NB4 (cell line): ENCODE results near the gene ZNF397.

Experiments used
- DNase-seq: peaks from one replicate; pipeline ENCODE4 v3.0.0; 2010; ENCODE audit warnings: low read depth
- H3K4me3 ChIP-seq: one replicate; pipeline ENCODE4 v1.5.1; 2011; ENCODE audit warnings: mild to moderate bottlenecking, low read depth, low read length, moderate library complexity
- MYC ChIP-seq: IDR thresholded peaks from 2 replicates; pipeline ENCODE4 v1.6.1; 2011; ENCODE audit warnings: low read depth, low read length
- POLR2A ChIP-seq: IDR thresholded peaks from 2 replicates; pipeline ENCODE4 v1.6.1; 2011; ENCODE audit warnings: mild to moderate bottlenecking; ENCODE audit not compliant: insufficient read length; ENCODE audit errors: extremely low read depth
- TF ChIP-seq, protein P1 (sequence below): IDR thresholded peaks from one replicate; pipeline ENCODE4 v1.5.1; 2012; ENCODE audit warnings: low read depth, low read length
- TF ChIP-seq, protein P2 (sequence below): IDR thresholded peaks from 2 replicates; pipeline ENCODE4 v1.6.1; 2011; ENCODE audit warnings: low read depth, low read length

ZNF397 gene

DNA sequence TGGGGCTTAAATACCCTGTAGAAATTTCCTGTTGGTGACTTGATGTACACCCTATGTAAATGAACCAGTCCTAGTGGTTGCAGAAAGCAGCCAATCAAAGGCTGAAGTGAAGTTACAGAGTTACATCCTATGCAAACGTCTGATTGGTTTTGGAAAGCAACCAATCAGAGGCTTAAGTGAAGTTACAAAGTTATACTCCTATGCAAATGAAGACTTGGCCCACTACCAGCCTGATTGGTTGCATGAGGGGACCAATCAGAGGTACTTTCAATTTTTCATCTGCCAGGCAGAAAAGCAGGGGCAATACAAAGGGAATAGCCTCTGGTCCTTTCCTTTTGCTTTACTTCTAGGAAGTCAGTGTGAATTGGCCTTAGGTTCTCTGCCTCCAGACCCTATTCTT, 13.6 kb upstream of the ZNF397 start:
- no peak for DNase-seq
- H3K4me3 ChIP-seq: no peak overlapping the region
- TF ChIP-seq, protein P1, sequence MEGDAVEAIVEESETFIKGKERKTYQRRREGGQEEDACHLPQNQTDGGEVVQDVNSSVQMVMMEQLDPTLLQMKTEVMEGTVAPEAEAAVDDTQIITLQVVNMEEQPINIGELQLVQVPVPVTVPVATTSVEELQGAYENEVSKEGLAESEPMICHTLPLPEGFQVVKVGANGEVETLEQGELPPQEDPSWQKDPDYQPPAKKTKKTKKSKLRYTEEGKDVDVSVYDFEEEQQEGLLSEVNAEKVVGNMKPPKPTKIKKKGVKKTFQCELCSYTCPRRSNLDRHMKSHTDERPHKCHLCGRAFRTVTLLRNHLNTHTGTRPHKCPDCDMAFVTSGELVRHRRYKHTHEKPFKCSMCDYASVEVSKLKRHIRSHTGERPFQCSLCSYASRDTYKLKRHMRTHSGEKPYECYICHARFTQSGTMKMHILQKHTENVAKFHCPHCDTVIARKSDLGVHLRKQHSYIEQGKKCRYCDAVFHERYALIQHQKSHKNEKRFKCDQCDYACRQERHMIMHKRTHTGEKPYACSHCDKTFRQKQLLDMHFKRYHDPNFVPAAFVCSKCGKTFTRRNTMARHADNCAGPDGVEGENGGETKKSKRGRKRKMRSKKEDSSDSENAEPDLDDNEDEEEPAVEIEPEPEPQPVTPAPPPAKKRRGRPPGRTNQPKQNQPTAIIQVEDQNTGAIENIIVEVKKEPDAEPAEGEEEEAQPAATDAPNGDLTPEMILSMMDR: no peak
- TF ChIP-seq, protein P2, sequence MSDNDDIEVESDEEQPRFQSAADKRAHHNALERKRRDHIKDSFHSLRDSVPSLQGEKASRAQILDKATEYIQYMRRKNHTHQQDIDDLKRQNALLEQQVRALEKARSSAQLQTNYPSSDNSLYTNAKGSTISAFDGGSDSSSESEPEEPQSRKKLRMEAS: no peak
- no peak for TF ChIP-seq POLR2A
- TF ChIP-seq MYC: no peak

DNA sequence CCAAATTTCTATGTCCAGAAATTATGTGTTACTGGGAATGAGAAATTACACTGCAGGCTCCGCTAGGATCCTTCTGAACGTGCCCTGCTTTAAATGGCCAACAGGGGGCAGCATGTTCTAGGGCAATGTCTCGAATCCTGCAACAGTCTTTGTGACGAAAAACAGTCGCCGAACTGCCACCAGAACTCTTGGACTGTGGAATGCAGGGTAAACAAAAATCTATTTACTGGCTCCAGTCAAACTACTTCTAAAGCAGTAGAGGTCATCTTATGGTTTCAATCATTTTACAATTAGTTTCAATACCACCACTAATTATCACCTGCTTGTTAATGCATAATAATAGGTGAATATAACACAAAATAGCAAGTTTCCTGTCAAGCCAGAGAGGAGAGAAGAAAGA, 9.8 kb upstream of the ZNF397 start:
- DNase-seq: peak; percentile 83
- peak overlapping the region; percentile 12 for H3K4me3 ChIP-seq
- TF ChIP-seq POLR2A: no peak
- TF ChIP-seq, protein P2: peak; percentile 40; the same call in 1 of the 2 replicates
- TF ChIP-seq MYC: no peak
- TF ChIP-seq, protein P1: peak; percentile 74

DNA sequence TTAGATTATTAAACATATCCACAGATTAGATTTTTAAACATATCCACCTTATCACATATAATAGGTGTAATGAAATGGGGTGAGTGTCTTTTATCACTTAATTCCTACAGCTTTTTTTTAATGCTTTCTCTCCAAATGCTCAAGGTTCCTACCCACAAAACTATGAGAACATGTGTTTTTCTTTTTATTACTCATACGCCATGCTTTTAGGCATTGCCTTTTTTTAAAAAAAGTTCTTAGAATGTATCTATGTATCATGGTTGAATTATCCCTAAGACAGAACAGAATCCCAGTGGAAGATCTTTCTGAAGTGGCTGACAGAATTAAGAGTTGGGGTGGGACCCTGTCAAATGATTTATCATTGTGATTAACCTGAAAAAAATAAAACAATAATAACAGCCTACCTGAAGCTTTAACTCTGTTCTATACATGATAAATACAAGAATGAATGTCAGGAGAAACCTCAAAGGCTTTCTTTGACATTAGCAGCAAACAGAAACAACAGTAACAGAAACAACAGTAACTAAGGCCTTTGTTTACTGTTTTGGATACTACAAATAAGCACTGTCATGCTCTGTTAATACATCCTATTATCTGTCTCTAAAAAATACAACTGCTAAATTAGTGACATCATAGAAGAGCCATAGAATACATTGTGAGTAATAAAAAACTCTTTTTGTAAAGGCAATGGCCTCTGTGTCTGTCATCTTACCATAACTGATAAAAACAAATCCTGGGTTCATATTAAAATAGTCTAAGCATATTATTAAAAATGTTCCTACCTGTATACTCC, 4.1 kb upstream of the ZNF397 start:
- DNase-seq: no peak
- TF ChIP-seq MYC: no peak
- H3K4me3 ChIP-seq: no peak overlapping the region

DNA sequence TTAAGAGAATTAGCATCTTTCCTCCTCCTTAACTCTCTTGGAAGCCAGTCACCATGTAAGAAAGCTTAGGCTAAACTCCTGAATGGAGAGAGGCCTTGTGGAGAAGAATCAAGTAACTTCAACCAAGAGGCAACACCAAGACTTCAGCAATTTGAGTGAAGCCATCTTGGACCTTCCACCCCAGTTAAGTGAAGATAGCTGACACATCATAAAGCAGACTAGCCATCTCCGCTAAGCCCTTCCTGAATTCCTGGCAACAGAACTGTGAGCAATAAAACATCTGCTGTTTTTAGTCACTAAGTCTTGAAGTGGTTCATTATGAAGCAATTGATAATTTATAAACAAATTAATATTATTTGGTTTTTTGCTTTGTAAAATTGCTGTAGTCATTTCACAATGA, 1.5 kb upstream of the ZNF397 start:
- H3K4me3 ChIP-seq: no peak overlapping the region
- no peak for TF ChIP-seq POLR2A
- TF ChIP-seq, protein P2: no peak
- TF ChIP-seq MYC: no peak
- TF ChIP-seq, protein P1: no peak
- DNase-seq: no peak

DNA sequence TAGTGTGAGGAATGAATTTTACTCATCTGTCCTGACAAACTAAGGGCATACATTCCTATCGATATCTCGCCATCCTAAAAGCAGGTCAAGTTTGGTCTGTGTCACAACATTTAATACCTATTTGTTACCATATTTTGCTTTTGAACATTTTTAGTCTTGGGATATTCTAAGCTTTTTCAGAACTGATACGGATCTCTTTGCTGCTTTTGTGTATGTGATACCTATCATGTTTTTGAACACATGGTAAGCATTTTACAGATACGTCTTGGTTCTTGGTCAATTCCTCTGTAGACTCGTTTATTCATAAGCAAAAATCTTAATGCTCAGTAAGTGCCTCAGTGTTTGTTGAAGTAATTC, 592 bp downstream of the ZNF397 start:
- DNase-seq: peak; percentile 30
- TF ChIP-seq MYC: no peak
- TF ChIP-seq, protein P2: no peak
- peak overlapping the region; percentile 96 for H3K4me3 ChIP-seq

DNA sequence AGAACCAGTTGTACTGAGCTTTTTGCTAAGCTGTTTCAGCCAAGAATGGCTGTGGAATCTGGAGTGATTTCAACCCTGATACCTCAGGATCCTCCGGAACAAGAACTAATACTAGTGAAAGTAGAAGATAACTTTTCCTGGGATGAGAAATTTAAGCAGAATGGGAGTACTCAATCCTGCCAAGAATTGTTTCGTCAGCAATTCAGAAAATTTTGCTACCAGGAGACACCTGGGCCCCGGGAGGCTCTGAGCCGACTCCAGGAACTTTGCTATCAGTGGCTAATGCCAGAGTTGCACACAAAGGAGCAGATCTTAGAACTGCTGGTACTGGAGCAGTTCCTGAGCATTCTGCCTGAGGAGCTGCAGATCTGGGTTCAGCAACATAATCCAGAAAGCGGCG, 1.6 kb downstream of the ZNF397 start:
- TF ChIP-seq, protein P1: no peak
- TF ChIP-seq MYC (no peak), POLR2A (no peak)
- TF ChIP-seq, protein P2: no peak
- DNase-seq: no peak
- no peak overlapping the region for H3K4me3 ChIP-seq

DNA sequence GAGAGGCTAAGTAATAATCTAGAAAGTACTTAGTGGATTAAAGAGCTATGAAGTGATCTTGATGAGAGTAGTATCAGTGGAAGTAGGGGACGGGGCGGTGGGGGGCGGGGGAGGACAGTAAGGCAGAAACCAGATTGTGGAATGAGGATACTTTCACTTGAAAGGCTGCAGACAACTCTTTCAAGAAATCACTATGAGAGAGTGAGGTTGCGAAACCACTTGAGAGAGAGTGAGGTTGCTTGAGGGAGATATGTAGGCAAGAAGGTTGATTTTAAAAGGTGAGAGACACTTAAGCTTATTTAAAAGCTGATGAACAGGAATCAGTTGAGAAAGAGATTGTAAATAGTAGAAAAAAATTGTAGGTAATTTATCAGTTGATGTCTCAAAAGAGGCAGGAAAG, 3.8 kb downstream of the ZNF397 start:
- no peak overlapping the region for H3K4me3 ChIP-seq
- DNase-seq: no peak
- no peak for TF ChIP-seq MYC
- TF ChIP-seq, protein P2: no peak
- TF ChIP-seq, protein P1: no peak
- no peak for TF ChIP-seq POLR2A
